Mucosa of rectum (tissue), 2 donors: Measurements from ENCODE around the gene TMEM225B.
"Not testable (repeated sequence)": the region's sequence is repeated elsewhere in the genome, so short reads cannot be mapped to it uniquely, and the experiment has no call there.

ENCODE experiments used
- H3K27ac ChIP-seq, 2 donors: one replicate each; pipeline ENCODE4 v1.7.0; 2013; ENCODE audit warnings: inconsistent platforms in 2 of 2, low read depth in 2 of 2, low read length in 2 of 2
- H3K27me3 ChIP-seq, 2 donors: one replicate each; pipeline ENCODE4 v1.7.0; 2013; ENCODE audit warnings: low read length in 2 of 2; ENCODE audit not compliant: control insufficient read depth in 2 of 2, insufficient read depth in 2 of 2
- H3K36me3 ChIP-seq, 2 donors: one replicate each; pipeline ENCODE4 v1.7.0; 2013; ENCODE audit warnings: low read length in 2 of 2; ENCODE audit not compliant: control insufficient read depth in 2 of 2, insufficient read depth in 2 of 2
- H3K4me1 ChIP-seq, 2 donors: one replicate each; pipeline ENCODE4 v1.7.0; 2013; ENCODE audit warnings: low read length in 2 of 2, mild to moderate bottlenecking in 1 of 2; ENCODE audit not compliant: control insufficient read depth in 2 of 2, insufficient read depth in 2 of 2
- H3K4me3 ChIP-seq, 2 donors: one replicate each; pipeline ENCODE4 v1.7.0; 2013; ENCODE audit warnings: low read length in 2 of 2
- H3K9ac ChIP-seq, 2 donors: one replicate each; pipeline ENCODE4 v1.7.0; 2013; ENCODE audit warnings: low read length in 2 of 2, low read depth in 1 of 2, mild to moderate bottlenecking in 1 of 2
- H3K9me3 ChIP-seq, 2 donors: one replicate each; pipeline ENCODE4 v1.7.0; 2013; ENCODE audit warnings: low read length in 2 of 2; ENCODE audit not compliant: control insufficient read depth in 2 of 2
- donor health status: healthy.
- donor health status: Normal muscosa, but diverticular disease.

Gene TMEM225B

DNA sequence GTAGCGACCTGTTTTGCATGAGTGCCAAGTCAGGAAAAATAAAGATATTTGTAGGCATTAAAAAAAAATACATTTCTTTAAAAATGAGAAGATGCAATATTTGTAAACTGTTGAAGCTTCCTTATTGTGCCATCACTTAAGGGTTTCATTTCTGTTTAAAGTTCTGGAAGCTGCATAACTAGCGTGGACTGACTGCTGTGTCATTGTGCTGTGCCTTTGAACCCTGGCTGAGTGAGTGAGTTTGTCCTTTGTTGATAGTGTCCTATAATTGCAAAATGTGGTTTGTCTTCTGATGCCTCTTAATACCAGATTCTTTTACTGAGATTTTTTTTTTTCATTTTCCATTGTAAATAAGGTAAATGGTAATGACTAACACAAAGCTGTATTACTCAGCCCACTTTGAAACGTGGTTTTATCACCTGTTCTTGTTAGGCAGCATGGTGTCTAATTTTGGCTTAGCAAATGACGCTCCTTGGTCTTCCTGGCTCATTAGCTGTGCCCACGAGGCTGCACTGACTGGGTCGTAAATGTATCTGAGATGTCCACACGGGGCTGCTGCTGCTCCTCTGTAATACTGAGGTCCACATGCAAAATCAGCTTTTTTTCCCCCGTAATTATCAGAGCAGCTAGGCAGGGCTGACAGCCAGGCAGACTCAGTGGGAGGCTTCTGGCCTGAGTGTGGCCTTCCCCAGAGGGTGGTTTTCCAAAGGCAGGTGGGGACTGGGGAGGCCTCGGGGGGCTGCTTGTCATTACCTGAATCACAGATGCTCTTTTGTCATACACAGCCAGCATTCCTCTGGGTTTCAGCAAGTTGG, 33.4 kb downstream of the TMEM225B start:
- Histone ChIP-seq H3K27me3 (no peaks in the 10 kb centered on the region), H3K4me1 (no peaks in the 10 kb centered on the region), H3K4me3 (no peak overlapping the region), H3K27ac (no peak overlapping the region), H3K9me3 (no peaks in the 10 kb centered on the region), H3K36me3 (peaks cover 43 to 64% of the 10 kb centered on the region in 2 donors), H3K9ac (no peak overlapping the region)

- not testable (repeated sequence) for H3K9me3 ChIP-seq, H3K27ac ChIP-seq, H3K9ac ChIP-seq, H3K4me1 ChIP-seq, H3K4me3 ChIP-seq, H3K27me3 ChIP-seq
- peaks cover 8 to 13% of the 10 kb centered on the region in 2 donors for H3K36me3 ChIP-seq
These were observed 39.3 kb downstream of the TMEM225B start for GRCh38 chr7:99637414-99637813.

- no peak overlapping the region for H3K27ac ChIP-seq
- no peak overlapping the region for H3K4me3 ChIP-seq
- peaks cover 5 to 7% of the 10 kb centered on the region in 2 donors for H3K36me3 ChIP-seq
- no peak overlapping the region for H3K9ac ChIP-seq
- no peaks in the 10 kb centered on the region for H3K9me3 ChIP-seq
- no peaks in the 10 kb centered on the region for H3K27me3 ChIP-seq
- no peaks in the 10 kb centered on the region for H3K4me1 ChIP-seq
These were observed 40.7 kb downstream of the TMEM225B start for GRCh38 chr7:99638731-99639130.

DNA sequence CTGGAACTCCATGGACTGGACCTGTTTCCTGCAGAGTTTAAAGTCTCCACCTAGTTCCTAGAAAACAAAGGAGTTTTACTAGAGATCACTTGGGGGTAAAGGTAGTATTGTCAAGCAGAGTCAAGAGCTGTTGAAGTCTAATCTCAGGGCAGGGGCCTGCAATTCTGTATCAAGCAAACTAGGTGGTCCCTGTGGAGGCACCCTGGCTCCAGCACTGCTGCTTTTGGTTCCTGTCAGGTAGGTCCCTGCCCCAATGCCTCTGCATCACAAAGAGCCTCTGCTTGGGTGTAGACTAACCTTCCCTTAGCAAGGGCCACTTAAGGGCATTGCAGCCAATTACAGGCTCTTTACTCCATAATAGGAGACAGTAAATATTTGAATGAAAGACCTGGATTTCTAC, 41.2 kb downstream of the TMEM225B start:
- Histone ChIP-seq H3K36me3 (peaks cover 0 to 10% of the 10 kb centered on the region in 2 donors), H3K9me3 (no peaks in the 10 kb centered on the region), H3K27me3 (no peaks in the 10 kb centered on the region), H3K4me3 (no peak overlapping the region), H3K27ac (no peak overlapping the region), H3K4me1 (no peaks in the 10 kb centered on the region), H3K9ac (no peak overlapping the region)

GRCh38 chr7:99642027-99642426, 44.0 kb downstream of the TMEM225B start:
- Histone ChIP-seq H3K27ac (no peak overlapping the region), H3K4me3 (no peak overlapping the region), H3K9ac (no peak overlapping the region), H3K9me3 (no peaks in the 10 kb centered on the region), H3K4me1 (no peaks in the 10 kb centered on the region), H3K27me3 (no peaks in the 10 kb centered on the region), H3K36me3 (peaks cover 0 to 13% of the 10 kb centered on the region in 2 donors)

DNA sequence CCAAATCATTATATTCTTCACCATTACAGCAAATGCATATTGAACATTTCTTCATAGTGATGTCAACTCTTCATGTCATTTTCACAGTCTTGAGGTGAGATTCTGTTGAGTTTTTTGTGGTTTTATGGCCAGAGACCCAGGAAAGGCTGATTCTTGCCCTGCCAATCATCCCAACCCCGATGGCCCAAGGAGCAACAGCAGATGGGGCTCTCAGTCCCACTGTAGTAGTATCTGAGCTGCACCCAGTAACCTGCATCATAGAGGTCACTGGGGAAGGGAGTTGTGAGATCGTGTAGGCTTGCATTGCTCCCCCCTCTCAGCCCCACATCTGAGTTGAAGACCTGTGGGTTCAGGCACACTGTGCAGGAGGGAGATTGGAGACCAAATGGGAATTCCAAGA, 45.4 kb downstream of the TMEM225B start:
- no peaks in the 10 kb centered on the region for H3K9me3 ChIP-seq
- H3K4me1 ChIP-seq, result no peaks in the 10 kb centered on the region
- H3K4me3 ChIP-seq, result no peak overlapping the region
- no peak overlapping the region for H3K9ac ChIP-seq
- H3K27ac ChIP-seq, result no peak overlapping the region
- peaks cover 5 to 14% of the 10 kb centered on the region in 2 donors for H3K36me3 ChIP-seq
- H3K27me3 ChIP-seq, result no peaks in the 10 kb centered on the region

DNA sequence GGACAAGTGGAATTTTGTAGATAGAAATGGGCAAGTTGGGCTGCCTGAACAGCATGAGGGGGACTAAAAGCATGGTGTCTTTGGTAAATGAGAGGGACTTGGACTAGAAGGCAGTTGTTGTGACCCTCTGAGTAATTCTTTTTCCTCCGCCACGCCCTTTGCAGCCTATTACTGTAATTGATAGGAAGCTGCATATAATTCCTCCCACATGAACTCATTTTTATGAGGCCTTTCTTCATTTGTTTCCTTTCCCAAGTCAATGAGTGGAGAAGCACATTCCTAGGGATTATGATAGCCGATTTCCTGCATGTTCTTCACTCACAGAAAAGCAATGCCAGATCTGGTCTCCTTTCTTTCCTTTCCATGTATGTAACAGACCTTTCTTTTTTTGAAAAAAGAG, 46.4 kb downstream of the TMEM225B start:
- Histone ChIP-seq H3K36me3 (peaks cover 5 to 17% of the 10 kb centered on the region in 2 donors), H3K27ac (no peak overlapping the region), H3K4me3 (no peak overlapping the region), H3K4me1 (no peaks in the 10 kb centered on the region), H3K27me3 (no peaks in the 10 kb centered on the region), H3K9ac (no peak overlapping the region), H3K9me3 (no peaks in the 10 kb centered on the region)

DNA sequence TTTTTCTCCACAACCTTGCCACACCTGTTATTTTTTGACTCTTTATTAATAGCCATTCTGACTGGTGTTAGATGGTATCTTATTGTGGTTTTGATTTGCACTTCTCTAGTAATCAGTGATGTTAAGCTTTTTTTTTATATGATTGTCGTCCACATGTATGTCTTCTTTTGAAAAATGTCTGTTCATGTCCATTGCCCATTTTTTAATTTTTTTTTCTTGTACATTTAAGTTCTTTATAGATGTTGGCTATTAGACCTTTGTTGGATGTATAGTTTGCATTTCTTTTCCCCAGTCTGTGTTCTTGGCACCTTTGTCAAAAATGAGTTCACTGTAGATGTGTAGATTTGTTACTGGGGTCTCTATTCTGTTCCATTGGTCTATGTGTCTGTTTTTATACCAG, 47.5 kb downstream of the TMEM225B start:
- peaks cover 5 to 18% of the 10 kb centered on the region in 2 donors for H3K36me3 ChIP-seq
- no peaks in the 10 kb centered on the region for H3K4me1 ChIP-seq
- H3K4me3 ChIP-seq, result no peak overlapping the region
- no peaks in the 10 kb centered on the region for H3K9me3 ChIP-seq
- no peaks in the 10 kb centered on the region for H3K27me3 ChIP-seq
- H3K27ac ChIP-seq, result no peak overlapping the region
- no peak overlapping the region for H3K9ac ChIP-seq

DNA sequence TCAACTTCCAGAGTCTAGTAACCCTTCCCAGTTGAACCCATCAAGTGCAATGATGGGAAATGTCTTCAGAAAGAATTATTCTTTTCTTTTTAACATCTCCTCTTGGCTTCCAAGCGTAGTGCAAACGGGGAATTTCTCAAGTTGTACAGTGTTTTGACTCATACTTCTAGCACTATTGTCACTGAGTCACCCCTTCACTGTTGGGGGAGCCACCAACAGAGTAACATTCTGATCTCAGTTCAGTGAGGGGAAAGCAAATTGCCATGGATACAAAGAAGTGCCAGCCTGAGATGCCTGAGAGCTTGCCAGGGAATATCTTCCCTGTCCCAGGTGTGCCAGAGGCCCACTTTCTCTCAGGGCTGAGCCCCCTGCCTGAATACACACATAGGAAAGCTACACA, 50.8 kb downstream of the TMEM225B start:
- Histone ChIP-seq H3K36me3 (peaks cover 10 to 20% of the 10 kb centered on the region in 2 donors), H3K4me1 (no peaks in the 10 kb centered on the region), H3K27me3 (no peaks in the 10 kb centered on the region), H3K27ac (no peak overlapping the region), H3K4me3 (no peak overlapping the region), H3K9me3 (no peaks in the 10 kb centered on the region), H3K9ac (no peak overlapping the region)

DNA sequence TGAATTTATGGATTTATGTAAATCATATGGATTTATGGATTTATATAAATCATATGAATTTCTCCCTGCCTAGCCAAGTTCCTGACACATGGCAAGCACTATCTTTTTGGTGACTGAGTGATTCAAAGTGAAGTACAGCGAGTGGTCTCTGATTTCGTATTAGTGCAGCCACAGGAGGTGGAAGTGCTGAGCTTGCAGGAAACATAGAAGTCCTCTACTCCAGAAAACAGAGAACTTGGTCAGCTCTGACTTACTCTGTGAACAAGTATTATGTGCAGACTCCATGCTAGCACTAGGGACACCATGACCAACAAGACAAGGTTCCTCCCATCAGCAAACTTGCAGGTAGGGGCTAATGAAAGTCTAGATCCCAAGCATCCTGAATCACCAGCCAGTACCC, 53.2 kb downstream of the TMEM225B start:
- Histone ChIP-seq H3K4me1 (no peaks in the 10 kb centered on the region), H3K4me3 (no peak overlapping the region), H3K27ac (no peak overlapping the region), H3K9ac (no peak overlapping the region), H3K9me3 (no peaks in the 10 kb centered on the region), H3K27me3 (no peaks in the 10 kb centered on the region), H3K36me3 (peaks cover 10 to 17% of the 10 kb centered on the region in 2 donors)
